H1 (cell line): ENCODE data around the gene PHRF1. TPM values are rescaled to one million over a fixed set of nuclear protein-coding genes. Genes with fewer than 3 reads are reported as not detected.

Source experiments
- CTCF ChIA-PET: fragments of 300-600 bp; sonication (Branson Sonifier 250); formaldehyde crosslinking; loops from one replicate; lab custom pipeline; 2021; ENCODE audit not compliant: partially characterized antibody; lab: Charles Lee
- POLR2A ChIA-PET: fragments of 300-600 bp; sonication (Branson Sonifier 250); formaldehyde crosslinking; loops from one replicate; lab custom pipeline; 2021; ENCODE audit warnings: inconsistent platforms; ENCODE audit not compliant: partially characterized antibody; lab: Charles Lee
- DNase-seq, 2 experiments: peaks; one replicate each; pipeline versions ENCODE4 v3.0.0 to v3.0.0-alpha.2; 2010 to 2022; ENCODE audit warnings: low spot score in 2 of 2, low read depth in 1 of 2, mixed read lengths in 1 of 2
- FAIRE-seq: peaks from 2 replicates; lab custom pipeline; 2011; peaks lifted over from hg19 to GRCh38; lab: Jason Lieb, UNC
- H2AFZ ChIP-seq: 2 replicates; pipeline ENCODE4 v1.8.1; 2012; ENCODE audit warnings: low read length, inconsistent platforms
- H2AK5ac ChIP-seq: 2 replicates; pipeline ENCODE4 v1.6.1; 2013; ENCODE audit warnings: low read depth, low read length
- H2BK120ac ChIP-seq: replicated peaks from 2 replicates; pipeline ENCODE3; 2013; ENCODE audit warnings: low read depth, low read length, inconsistent platforms
- H2BK12ac ChIP-seq: 2 replicates; pipeline ENCODE4 v1.6.1; 2013; ENCODE audit warnings: low read depth, low read length
- H2BK15ac ChIP-seq: 2 replicates; pipeline ENCODE4 v1.6.1; 2013; ENCODE audit warnings: low read length
- H2BK20ac ChIP-seq: 2 replicates; pipeline ENCODE4 v1.6.1; 2013; ENCODE audit warnings: low read length
- H2BK5ac ChIP-seq: 2 replicates; pipeline ENCODE4 v1.6.1; 2013; ENCODE audit warnings: low read depth, low read length
- H3K14ac ChIP-seq: 2 replicates; pipeline ENCODE4 v1.6.1; 2013; ENCODE audit warnings: inconsistent platforms; ENCODE audit not compliant: insufficient read length
- H3K18ac ChIP-seq: 2 replicates; pipeline ENCODE4 v1.6.1; 2013; ENCODE audit warnings: low read length; ENCODE audit errors: extremely low read depth
- H3K23ac ChIP-seq: 2 replicates; pipeline ENCODE4 v1.6.1; 2013; ENCODE audit warnings: inconsistent platforms; ENCODE audit not compliant: insufficient read length
- H3K23me2 ChIP-seq: 2 replicates; pipeline ENCODE4 v1.6.1; 2013; ENCODE audit warnings: low read depth, low read length
- H3K27ac ChIP-seq: 2 replicates; pipeline ENCODE4 v1.6.1; 2011; ENCODE audit warnings: low read depth, low read length, inconsistent platforms
- H3K27me3 ChIP-seq, 4 experiments: replicated peaks in 1 of 4; 1 replicate in 1 of 4; 2 replicates in 3 of 4; pipeline versions ENCODE4 v1.6.1 to v1.8.1; 2011 to 2013; ENCODE audit warnings: low read length in 3 of 4, mild to moderate bottlenecking in 3 of 4, inconsistent platforms in 2 of 4, mixed read lengths in 2 of 4, moderate library complexity in 1 of 4; ENCODE audit not compliant: control insufficient read depth in 3 of 4, insufficient read depth in 3 of 4; ENCODE audit errors: extremely low read depth in 1 of 4
- H3K36me3 ChIP-seq, 4 experiments: 2 replicates each; pipeline versions ENCODE4 v1.6.1 to v1.8.1; 2011 to 2013; ENCODE audit warnings: mild to moderate bottlenecking in 4 of 4, low read length in 3 of 4, moderate library complexity in 2 of 4, control low read depth in 1 of 4, inconsistent platforms in 1 of 4; ENCODE audit not compliant: insufficient read depth in 4 of 4, control insufficient read depth in 2 of 4
- H3K4ac ChIP-seq: replicated peaks from 2 replicates; pipeline ENCODE3; 2013; ENCODE audit warnings: low read length, low read depth, mixed read lengths, inconsistent platforms; ENCODE audit not compliant: insufficient read length
- H3K4me1 ChIP-seq, 4 experiments: replicated peaks in 1 of 4; 1 replicate in 1 of 4; 2 replicates in 3 of 4; pipeline versions ENCODE4 v1.6.1 to v1.8.1; 2011 to 2013; ENCODE audit warnings: low read length in 3 of 4, inconsistent platforms in 2 of 4, mixed read lengths in 1 of 4; ENCODE audit not compliant: insufficient read depth in 4 of 4, control insufficient read depth in 3 of 4
- H3K4me2 ChIP-seq, 2 experiments: 2 replicates each; pipeline versions ENCODE4 v1.6.1 to v1.8.1; 2011 to 2013; ENCODE audit warnings: low read depth in 2 of 2, low read length in 2 of 2, control low read depth in 1 of 2, inconsistent platforms in 1 of 2, mild to moderate bottlenecking in 1 of 2; ENCODE audit not compliant: insufficient read depth in 1 of 2
- H3K4me3 ChIP-seq, 4 experiments: fragments of 200-600, 300-600 bp in 1 of 4; sonication (generic), shearing (Covaris generic), sonication (Bioruptor Twin) in 1 of 4; 2 replicates each; pipeline versions ENCODE4 v1.5.1 to v1.8.1; 2011 to 2016; ENCODE audit warnings: low read length in 4 of 4, low read depth in 3 of 4, control low read depth in 2 of 4, inconsistent platforms in 2 of 4, mild to moderate bottlenecking in 2 of 4, mixed read lengths in 1 of 4, moderate library complexity in 1 of 4; ENCODE audit not compliant: insufficient read depth in 2 of 4; ENCODE audit errors: extremely low read depth in 1 of 4
- H3K56ac ChIP-seq: replicated peaks from 2 replicates; pipeline ENCODE3; 2013; ENCODE audit warnings: low read depth, mild to moderate bottlenecking, mixed read lengths, low read length, inconsistent platforms; ENCODE audit not compliant: insufficient read length
- H3K79me1 ChIP-seq: 2 replicates; pipeline ENCODE4 v1.6.1; 2013; ENCODE audit warnings: low read depth, low read length, control low read depth
- H3K79me2 ChIP-seq, 2 experiments: 2 replicates each; pipeline versions ENCODE4 v1.6.1 to v1.8.1; 2012 to 2013; ENCODE audit warnings: low read length in 2 of 2, mild to moderate bottlenecking in 2 of 2, inconsistent platforms in 1 of 2; ENCODE audit not compliant: insufficient read depth in 2 of 2, control insufficient read depth in 1 of 2
- H3K9ac ChIP-seq, 4 experiments: replicated peaks in 1 of 4; 1 replicate in 1 of 4; 2 replicates in 3 of 4; pipeline versions ENCODE4 v1.6.1 to v1.8.1; 2011 to 2013; ENCODE audit warnings: low read depth in 3 of 4, low read length in 3 of 4, control low read depth in 2 of 4, mild to moderate bottlenecking in 2 of 4, moderate library complexity in 2 of 4, inconsistent platforms in 1 of 4; ENCODE audit errors: extremely low read depth in 1 of 4
- H3K9me3 ChIP-seq, 2 experiments: 2 replicates each; pipeline versions ENCODE4 v1.6.1 to v1.8.1; 2012 to 2013; ENCODE audit warnings: mild to moderate bottlenecking in 2 of 2, moderate library complexity in 2 of 2, control low read depth in 1 of 2, inconsistent platforms in 1 of 2, low read depth in 1 of 2, low read length in 1 of 2, mixed read lengths in 1 of 2; ENCODE audit not compliant: insufficient read depth in 2 of 2
- H4K20me1 ChIP-seq, 2 experiments: replicated peaks in 1 of 2; 2 replicates each; pipeline versions ENCODE3 to v1.8.1; 2011 to 2013; ENCODE audit warnings: inconsistent platforms in 2 of 2, low read length in 2 of 2, mild to moderate bottlenecking in 1 of 2; ENCODE audit not compliant: insufficient read depth in 2 of 2, control insufficient read depth in 1 of 2
- H4K5ac ChIP-seq: 2 replicates; pipeline ENCODE4 v1.6.1; 2013; ENCODE audit warnings: low read length, low read depth, mixed read lengths, inconsistent platforms; ENCODE audit not compliant: insufficient read length
- H4K8ac ChIP-seq: 2 replicates; pipeline ENCODE4 v1.8.0; 2013; ENCODE audit warnings: mild to moderate bottlenecking, moderate library complexity, low read length, inconsistent platforms; ENCODE audit not compliant: insufficient read depth; ENCODE audit errors: extremely low read depth
- H4K91ac ChIP-seq: replicated peaks from 2 replicates; pipeline ENCODE3; 2013; ENCODE audit warnings: low read length, mixed read lengths, inconsistent platforms; ENCODE audit not compliant: insufficient read length
- BACH1 ChIP-seq: IDR thresholded peaks from 2 replicates; pipeline ENCODE4 v1.6.1; 2012; ENCODE audit warnings: low read length, improper control_type of control experiment
- CBX8 ChIP-seq: fragments of 300-800, 300-1000 bp; sonication (generic); IDR thresholded peaks from 2 replicates; pipeline ENCODE4 v1.7.1; 2016; ENCODE audit warnings: low read depth, low read length, borderline replicate concordance
- CREB1 ChIP-seq: IDR thresholded peaks from 2 replicates; pipeline ENCODE4 v1.6.1; 2012; ENCODE audit warnings: inconsistent platforms
- GABPA ChIP-seq: IDR thresholded peaks from 2 replicates; pipeline ENCODE4 v1.6.1; 2011; ENCODE audit warnings: mild to moderate bottlenecking, low read length, moderate library complexity, borderline replicate concordance; ENCODE audit not compliant: insufficient read depth
- RAD21 ChIP-seq, 2 experiments: IDR thresholded peaks in 1 of 2; conservative IDR thresholded peaks in 1 of 2; 2 replicates each; pipeline ENCODE4 v1.6.1; 2011; ENCODE audit warnings: low read depth in 2 of 2, low read length in 2 of 2, improper control_type of control experiment in 1 of 2, inconsistent platforms in 1 of 2, mild to moderate bottlenecking in 1 of 2, moderate library complexity in 1 of 2
- RXRA ChIP-seq: IDR thresholded peaks from 2 replicates; pipeline ENCODE4 v1.6.1; 2011; ENCODE audit warnings: low read depth, mild to moderate bottlenecking, low read length, moderate library complexity; ENCODE audit not compliant: insufficient read depth
- TAF7 ChIP-seq: optimal IDR thresholded peaks from 2 replicates; pipeline ENCODE3; 2011; ENCODE audit warnings: low read depth, mild to moderate bottlenecking, inconsistent platforms, low read length, moderate library complexity, borderline replicate concordance
- TBP ChIP-seq: IDR thresholded peaks from 2 replicates; pipeline ENCODE4 v1.6.1; 2011; ENCODE audit warnings: low read depth, low read length, improper control_type of control experiment
- USF2 ChIP-seq: IDR thresholded peaks from 2 replicates; pipeline ENCODE4 v1.6.1; 2011; ENCODE audit warnings: low read length, improper control_type of control experiment
- WGBS, 2 experiments: shearing (Covaris generic) in 1 of 2; methylation state at CpG; one replicate each; pipeline versions ENCODE4 v1.1.6 to v1.1.7; 2013 to 2015; ENCODE audit warnings: low lambda C conversion rate in 2 of 2, mixed read lengths in 2 of 2, inconsistent platforms in 1 of 2, low coverage in 1 of 2, missing lambda C conversion rate in 1 of 2; ENCODE audit not compliant: insufficient replicate concordance in 2 of 2, insufficient coverage in 1 of 2, insufficient read length in 1 of 2; ENCODE audit errors: extremely low coverage in 1 of 2, missing lambda C conversion rate in 1 of 2; 5-methylcytosine and 5-hydroxymethylcytosine counted together
- polyA plus RNA-seq, 7 experiments: library from polyadenylated mRNA; depleted of rRNA in 3 of 7; stranded (reverse) in 5 of 7; unstranded in 2 of 7; fragments of >200 nt in 5 of 7; fragments of 200-250 nt in 2 of 7; gene quantifications; 1 replicate in 5 of 7; 2 replicates in 1 of 7; 4 replicates in 1 of 7; pipeline versions ENCODE4 v1.2.1 to v1.2.3, GENCODE V29; 2011 to 2013; ENCODE audit warnings: missing spikeins in 2 of 7, mixed read lengths in 2 of 7
- total RNA-seq: library from RNA; stranded (reverse); fragmentation: NEBNext Ultra II Directional; extraction: Animal tissue kit (Norgen Biotek cat#: 25700); gene quantifications from 2 replicates; pipeline ENCODE4 v1.2.1, GENCODE V29; 2021
- TF ChIP-seq, protein P1 (sequence below): IDR thresholded peaks from 2 replicates; pipeline ENCODE4 v1.6.1; 2011; ENCODE audit warnings: low read depth, mild to moderate bottlenecking, low read length; ENCODE audit not compliant: insufficient read depth

The PHRF1 gene
- total and polyA plus RNA-seq, 2 of the 8 experiments (the other 6 are each of a cell fraction or from before 2014, with no cell fraction given) = 13.4 to 37.3 TPM

DNA sequence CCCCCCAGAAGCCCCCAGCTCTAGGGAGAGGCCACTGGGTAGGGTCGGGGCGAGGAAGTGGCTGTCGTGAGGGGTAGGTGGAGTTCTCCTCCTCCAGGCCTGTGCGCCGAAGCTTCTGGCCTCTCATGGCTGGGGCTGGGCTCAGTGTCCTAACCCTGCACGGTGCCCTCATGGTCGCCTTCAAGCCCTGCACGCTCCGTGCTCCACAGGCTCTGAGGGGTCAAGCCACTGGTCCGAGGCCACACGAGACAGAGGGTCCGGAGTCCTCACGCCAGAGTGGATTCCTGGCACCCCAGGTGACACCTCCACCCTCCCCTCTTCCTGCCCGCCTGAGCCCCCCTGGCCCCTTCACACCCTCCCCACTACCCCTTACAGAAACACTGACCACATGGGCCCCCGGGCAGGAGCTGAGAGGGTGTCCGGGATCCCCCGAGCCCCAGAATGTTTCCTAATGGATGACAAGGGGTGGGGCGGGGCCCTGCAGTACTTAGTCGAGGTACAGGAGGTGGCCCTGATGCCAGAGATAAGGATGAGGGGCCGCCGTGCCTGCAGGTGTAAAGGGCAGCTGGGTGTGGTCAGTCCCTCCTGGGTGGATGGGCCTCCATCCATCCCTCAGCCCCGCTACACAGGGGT, 49.5 kb downstream of the PHRF1 start:
- FAIRE-seq (no peak), DNase-seq (no peak)
- H4K20me1 ChIP-seq = peaks cover 0 to 7% of the 10 kb centered on the region in 2 experiments
- peaks cover 0 to 6% (median under 1%) of the 10 kb centered on the region in 4 experiments; a peak in 2 of 7 replicates for H3K4me1 ChIP-seq
- no peak overlapping the region for H3K14ac ChIP-seq
- POLR2A ChIA-PET = interaction anchor here (1.6 to 2.5 kb wide), 4 partner anchors 10 to 89 kb away, joined by 5 to 8 read pairs (median 8); partner anchors contain the start of genes DRD4, IRF7 and LRRC56
- H2AK5ac ChIP-seq = no peak overlapping the region
- H3K56ac ChIP-seq = no peak overlapping the region
- H3K18ac ChIP-seq = no peak overlapping the region
- H3K23ac ChIP-seq = no peak overlapping the region
- no peak overlapping the region for H2BK120ac ChIP-seq
- no peaks in the 10 kb centered on the region for H3K79me1 ChIP-seq
- H2BK12ac ChIP-seq = no peak overlapping the region
- H3K27ac ChIP-seq = no peak overlapping the region
- no peak overlapping the region for H4K8ac ChIP-seq
- H2BK5ac ChIP-seq = no peak overlapping the region
- H2BK20ac ChIP-seq = no peak overlapping the region
- no peak overlapping the region for H2BK15ac ChIP-seq
- no peaks in the 10 kb centered on the region; the same call in 1 of the 2 replicates for H3K23me2 ChIP-seq
- 0 out of 4 replicates have a peak overlapping the region, but pooled peaks of 1 of the 2 experiments have one; percentile 39 for H3K4me2 ChIP-seq
- H3K79me2 ChIP-seq = no peaks in the 10 kb centered on the region
- no peaks in the 10 kb centered on the region for H3K9me3 ChIP-seq
- H3K4me3 ChIP-seq = no peak overlapping the region
- H2AFZ ChIP-seq = no peak overlapping the region
- H3K9ac ChIP-seq = no peak overlapping the region
- no peak overlapping the region for H4K5ac ChIP-seq
- H3K36me3 ChIP-seq = no peaks in the 10 kb centered on the region
- H4K91ac ChIP-seq = no peak overlapping the region
- CTCF ChIA-PET = interaction anchor here (0.8 kb wide), 1 partner anchor 30 kb away, joined by 3 read pairs; no protein-coding TSS in a partner anchor
- WGBS, 2 experiments = 87% methylated on average over 16 of the region's 22 CpGs; no CpG with 5 or more reads in 1 of the 2 experiments
- H3K27me3 ChIP-seq = peaks cover 3 to 14% (median 10%) of the 10 kb centered on the region in 4 experiments; a peak in 6 of 7 replicates
- H3K4ac ChIP-seq = no peak overlapping the region
- TF ChIP-seq TAF7 (no peak), USF2 (no peak), CREB1 (no peak), GABPA (no peak), RXRA (no peak), RAD21 (IDR thresholded peaks at IDR 0.05 in 1 of 2, conservative IDR thresholded peaks at IDR 0.05 in 1 of 2; ENCODE audit: low read depth in 2 of 2, low read length in 2 of 2) (no peak), TBP (no peak), BACH1 (no peak), CBX8 (no peak)
- TF ChIP-seq, protein P1, sequence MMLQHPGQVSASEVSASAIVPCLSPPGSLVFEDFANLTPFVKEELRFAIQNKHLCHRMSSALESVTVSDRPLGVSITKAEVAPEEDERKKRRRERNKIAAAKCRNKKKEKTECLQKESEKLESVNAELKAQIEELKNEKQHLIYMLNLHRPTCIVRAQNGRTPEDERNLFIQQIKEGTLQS = no peak
